Measurements from ENCODE around the gene HTR1D.

GRCh38 chr1:23215291-23215690, 2.0 kb downstream of the HTR1D start:
- TF ChIP-seq CTCF (IDR thresholded peaks at IDR 0.05) (no peak), POLR2A (IDR thresholded peaks at IDR 0.05) (no peak), POLR2AphosphoS5 (IDR thresholded peaks at IDR 0.05) (no peak)
